Fibroblast of the aortic adventitia (primary cell): Measurements from ENCODE around the gene SKAP2. TPM values are rescaled to one million over a fixed set of nuclear protein-coding genes. Genes with fewer than 3 reads are reported as not detected.

Source experiments
- DNase-seq: peaks from one replicate; pipeline ENCODE4 v3.0.0-alpha.2; 2010; ENCODE audit warnings: low read depth
- H3K4me3 ChIP-seq: 2 replicates; pipeline ENCODE4 v1.5.1; 2011; ENCODE audit warnings: low read depth, mild to moderate bottlenecking, control low read depth, low read length, moderate library complexity
- total RNA-seq: library from RNA; depleted of rRNA; stranded (reverse); fragments of >200 nt; gene quantifications from 2 replicates; pipeline ENCODE4 v1.2.3, GENCODE V29; 2012; ENCODE audit warnings: low replicate concordance
- TF ChIP-seq, protein P1 (sequence below): IDR thresholded peaks from 2 replicates; pipeline ENCODE4 v1.5.1; 2011; ENCODE audit warnings: mild to moderate bottlenecking, low read length, control low read depth, inconsistent platforms; ENCODE audit not compliant: insufficient read depth

Gene SKAP2
- total RNA-seq, 1 donor = 13.6 TPM

DNA sequence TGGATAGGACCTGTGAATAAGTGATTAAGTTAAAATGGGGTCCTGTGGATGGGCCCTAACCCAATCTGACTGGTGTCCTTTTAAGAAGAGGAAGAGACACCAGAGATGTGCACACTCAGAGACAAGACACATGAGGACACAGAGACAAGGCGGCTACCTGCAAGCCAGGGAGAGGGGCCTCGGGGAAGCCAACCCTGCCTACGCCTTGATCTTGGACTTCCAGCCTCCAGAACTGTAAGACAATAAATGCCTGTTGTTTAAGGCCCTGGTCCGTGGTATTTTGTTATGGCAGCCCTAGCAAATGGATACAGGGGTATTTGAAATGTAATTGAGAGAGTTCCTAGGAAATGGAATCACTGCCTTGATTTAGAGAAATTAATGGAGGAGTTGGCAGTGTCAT, 225.3 kb downstream of the SKAP2 start:
- TF ChIP-seq, protein P1, sequence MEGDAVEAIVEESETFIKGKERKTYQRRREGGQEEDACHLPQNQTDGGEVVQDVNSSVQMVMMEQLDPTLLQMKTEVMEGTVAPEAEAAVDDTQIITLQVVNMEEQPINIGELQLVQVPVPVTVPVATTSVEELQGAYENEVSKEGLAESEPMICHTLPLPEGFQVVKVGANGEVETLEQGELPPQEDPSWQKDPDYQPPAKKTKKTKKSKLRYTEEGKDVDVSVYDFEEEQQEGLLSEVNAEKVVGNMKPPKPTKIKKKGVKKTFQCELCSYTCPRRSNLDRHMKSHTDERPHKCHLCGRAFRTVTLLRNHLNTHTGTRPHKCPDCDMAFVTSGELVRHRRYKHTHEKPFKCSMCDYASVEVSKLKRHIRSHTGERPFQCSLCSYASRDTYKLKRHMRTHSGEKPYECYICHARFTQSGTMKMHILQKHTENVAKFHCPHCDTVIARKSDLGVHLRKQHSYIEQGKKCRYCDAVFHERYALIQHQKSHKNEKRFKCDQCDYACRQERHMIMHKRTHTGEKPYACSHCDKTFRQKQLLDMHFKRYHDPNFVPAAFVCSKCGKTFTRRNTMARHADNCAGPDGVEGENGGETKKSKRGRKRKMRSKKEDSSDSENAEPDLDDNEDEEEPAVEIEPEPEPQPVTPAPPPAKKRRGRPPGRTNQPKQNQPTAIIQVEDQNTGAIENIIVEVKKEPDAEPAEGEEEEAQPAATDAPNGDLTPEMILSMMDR = no peak
- H3K4me3 ChIP-seq = no peak overlapping the region
- DNase-seq = no peak

DNA sequence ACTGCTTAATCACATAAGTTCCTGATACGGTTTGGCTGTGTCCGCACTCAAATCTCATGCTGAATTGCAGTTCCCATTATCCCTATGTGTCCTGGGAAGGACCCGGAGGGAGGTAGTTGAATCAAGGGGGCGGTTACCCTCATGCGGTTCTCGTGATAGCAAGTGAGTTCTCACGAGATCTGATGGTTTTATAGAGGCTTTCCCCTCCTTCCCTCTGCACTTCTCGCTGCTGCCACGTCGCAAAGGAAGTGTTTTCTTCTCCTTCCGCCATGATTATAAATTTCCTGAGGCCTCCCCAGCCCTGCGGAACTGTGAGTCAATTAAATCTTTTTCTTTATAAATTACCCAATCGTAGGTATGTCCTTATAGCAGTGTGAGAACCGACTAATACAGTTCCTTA, 226.2 kb downstream of the SKAP2 start:
- no peak for DNase-seq
- TF ChIP-seq, protein P1 = no peak
- H3K4me3 ChIP-seq = no peak overlapping the region

DNA sequence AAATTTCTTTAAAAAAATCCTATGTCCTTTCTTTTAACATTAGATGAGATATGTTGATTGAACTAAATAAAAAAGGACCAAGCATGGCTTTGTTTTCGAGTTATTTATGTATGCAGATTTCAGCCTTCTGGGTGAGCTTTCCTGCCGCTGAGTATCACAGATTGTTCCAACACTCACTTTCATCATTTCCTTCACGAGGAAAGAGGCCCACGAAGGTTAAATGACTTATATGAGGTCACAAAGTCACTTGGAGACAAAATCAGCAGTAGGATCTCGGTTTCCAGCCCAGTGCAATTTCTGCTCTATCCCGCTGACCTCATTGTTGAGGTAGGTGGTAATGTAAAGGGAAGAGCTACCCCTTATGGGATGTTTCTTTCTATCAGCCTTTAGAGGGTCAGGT, 226.8 kb downstream of the SKAP2 start:
- H3K4me3 ChIP-seq = no peak overlapping the region
- DNase-seq = no peak
- TF ChIP-seq, protein P1 = no peak

DNA sequence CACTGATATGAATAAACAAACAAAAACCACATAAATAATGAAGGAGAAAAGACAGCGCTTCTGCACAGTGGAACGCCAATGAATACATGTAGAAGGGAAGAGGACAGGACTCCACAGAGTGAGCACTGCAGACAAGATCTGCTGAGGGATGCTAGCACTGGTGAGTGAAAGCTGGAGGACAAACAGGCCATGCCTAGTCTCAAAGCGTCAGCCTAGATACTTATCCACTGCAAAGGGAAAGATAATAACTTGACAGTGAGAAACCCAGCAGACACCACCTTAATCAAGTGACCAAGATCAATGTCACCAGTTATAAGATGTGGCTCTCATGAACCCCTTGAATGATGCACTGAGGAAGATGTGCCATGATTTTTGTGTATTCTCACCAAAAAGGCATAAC, 227.6 kb downstream of the SKAP2 start:
- no peak for DNase-seq
- H3K4me3 ChIP-seq = no peak overlapping the region

DNA sequence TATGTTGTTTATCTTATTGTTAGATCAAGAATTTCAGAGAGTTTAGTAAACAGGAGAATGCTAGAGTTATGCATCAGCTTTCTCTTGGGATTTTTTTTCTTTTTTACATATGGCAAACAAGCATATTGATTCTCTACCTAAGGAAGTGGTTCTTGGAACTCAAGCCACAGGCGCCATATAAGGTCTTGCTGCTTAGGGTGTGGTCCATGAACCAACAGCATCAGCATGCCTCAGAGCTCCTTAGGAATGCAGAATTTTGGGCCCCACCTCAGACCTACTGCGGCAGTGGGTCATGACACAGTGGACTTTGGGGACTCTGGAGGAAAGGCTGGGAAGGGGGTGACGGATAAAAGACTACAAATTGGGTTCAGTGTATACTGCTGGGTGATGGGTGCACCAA, 230.8 kb downstream of the SKAP2 start:
- DNase-seq = no peak
- H3K4me3 ChIP-seq = no peak overlapping the region
- TF ChIP-seq, protein P1 = no peak

More for the DNA sequence above, 227.6 kb downstream of the SKAP2 start:
- TF ChIP-seq, protein P1 = no peak

DNA sequence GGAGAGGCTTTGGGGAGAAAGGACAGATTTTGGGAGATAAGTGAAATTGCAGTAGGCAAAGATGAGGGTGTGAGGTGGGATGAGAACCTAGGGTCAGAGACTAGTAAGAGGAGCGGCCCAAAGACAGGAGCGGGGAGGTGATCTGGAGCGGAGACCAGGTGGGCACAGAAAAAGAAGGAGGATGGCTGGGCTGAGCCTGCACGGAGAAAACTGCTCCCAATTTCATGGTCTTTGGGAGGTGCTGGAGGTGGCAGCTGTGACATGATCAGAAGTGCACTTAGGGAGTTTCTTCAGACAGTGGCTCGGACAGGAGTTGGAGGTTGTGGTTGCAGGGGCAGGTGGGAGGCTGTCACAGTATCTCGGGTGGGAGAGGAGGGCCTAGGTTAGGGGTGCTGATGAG, 232.8 kb downstream of the SKAP2 start:
- TF ChIP-seq, protein P1 = no peak
- no peak for DNase-seq
- H3K4me3 ChIP-seq = no peak overlapping the region

DNA sequence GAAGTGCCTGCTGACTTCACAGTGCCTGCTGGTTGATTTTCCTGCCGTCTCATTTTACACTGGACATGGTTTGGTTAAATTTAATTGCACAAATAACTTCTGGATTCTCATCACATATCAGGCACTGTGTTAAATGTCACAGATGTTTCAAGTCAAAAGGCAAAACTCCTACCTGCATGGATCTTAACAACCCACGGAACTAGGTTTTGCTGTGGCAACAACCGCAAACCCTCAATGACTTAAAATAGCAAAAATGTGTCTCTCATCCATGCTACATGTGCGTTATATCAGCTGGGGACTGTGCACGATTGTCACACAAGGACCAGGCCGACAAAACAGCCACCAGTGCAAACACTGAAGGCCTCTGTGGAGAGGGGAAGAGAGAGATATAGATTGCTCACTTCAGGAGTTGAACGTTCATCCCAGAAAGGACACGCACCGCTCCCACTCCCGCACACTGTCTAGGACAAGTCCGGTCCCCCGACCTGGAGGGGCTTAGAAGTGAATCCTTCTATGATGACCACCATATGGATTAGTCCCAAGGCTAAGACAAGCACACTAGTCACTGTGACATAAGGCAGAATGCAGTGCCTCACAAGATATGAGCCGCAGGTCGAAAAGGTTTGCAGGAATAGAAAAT, 233.3 kb downstream of the SKAP2 start:
- TF ChIP-seq, protein P1 = no peak
- no peak for DNase-seq
- H3K4me3 ChIP-seq = no peak overlapping the region
